Kasumi-1 (cell line): ENCODE data around the gene PFAS.
"Not testable (repeated sequence)": the region's sequence is repeated elsewhere in the genome, so short reads cannot be mapped to it uniquely, and the experiment has no call there.

Source experiments
- DNase-seq, 2 experiments: peaks; one replicate each; lab custom pipeline; 2025; lab: John Stamatoyannopoulos, UW

PFAS gene

GRCh38 chr17:8248751-8249607 lies at the start of gene PFAS:
TSS of gene PFAS (plus strand) at chr17:8249289. CDS start at chr17:8253938, 4,649 bp downstream.
- peak; percentile 48 to 66 for DNase-seq

- DNase-seq, result no peak
Measured at GRCh38 chr17:8204761-8205555, 44.1 kb upstream of the PFAS start.

- no peak for DNase-seq
Measured at GRCh38 chr17:8206536-8206935, 42.6 kb upstream of the PFAS start.

GRCh38 chr17:8209907-8210760 lies 39.0 kb upstream of the PFAS start, which contains the start of gene AURKB:
TSS of gene AURKB (minus strand) at chr17:8210575. CDS start at chr17:8210224, 351 bp downstream.
- DNase-seq, result peak; percentile 68 to 82

GRCh38 chr17:8210761-8211458 lies 38.2 kb upstream of the PFAS start:
- no peak for DNase-seq

- no peak for DNase-seq
Measured at GRCh38 chr17:8212312-8213180, 36.5 kb upstream of the PFAS start.

GRCh38 chr17:8214000-8214399 lies 35.1 kb upstream of the PFAS start:
- DNase-seq, result not testable (repeated sequence)

- peak; percentile 59 to 70 for DNase-seq
Measured at GRCh38 chr17:8220783-8221662, 28.1 kb upstream of the PFAS start.

GRCh38 chr17:8221663-8222379 lies 27.3 kb upstream of the PFAS start:
- peak; percentile 29 to 54 for DNase-seq

- DNase-seq, result peak in 1 of 2 experiments; percentile 56
Measured at GRCh38 chr17:8222380-8222629, 26.8 kb upstream of the PFAS start.

- peak; percentile 73 to 74 for DNase-seq
Measured at GRCh38 chr17:8222630-8223355, 26.3 kb upstream of the PFAS start.

- peak; percentile 60 to 66 for DNase-seq
Measured at GRCh38 chr17:8223356-8224126, 25.5 kb upstream of the PFAS start.

GRCh38 chr17:8224891-8225812 lies 23.9 kb upstream of the PFAS start:
- DNase-seq, result no peak

- DNase-seq, result no peak
Measured at GRCh38 chr17:8225813-8226535, 23.1 kb upstream of the PFAS start.

- no peak for DNase-seq
Measured at GRCh38 chr17:8226536-8227237, 22.4 kb upstream of the PFAS start.
